AG08395 (cell line): Measurements from ENCODE around the gene HSPA14.
A peak's percentile ranks its signal among the peaks of the same experiment; 100 is the strongest.
"Not testable (repeated sequence)": the region's sequence is repeated elsewhere in the genome, so short reads cannot be mapped to it uniquely, and the experiment has no call there.

Experiments used
- DNase-seq: peaks from one replicate; pipeline ENCODE4 v3.0.0; 2012; ENCODE audit warnings: mixed read lengths, low spot score

HSPA14 gene

GRCh38 chr10:14837757-14838581 is at the start of gene HSPA14, which contains the start of the genes CDNF and MSANTD7:
Gene HSPA14, plus strand, starts transcription at chr10:14838306. Its CDS starts 97 bp downstream, at chr10:14838403.
Gene CDNF, minus strand, starts transcription at chr10:14838037. Its CDS starts 91 bp downstream, at chr10:14837946.
Gene MSANTD7, plus strand, starts transcription at chr10:14838306. Its CDS starts 3,979 bp downstream, at chr10:14842285.
- peak; percentile 100 for DNase-seq

GRCh38 chr10:14798636-14799035 is 39.5 kb upstream of the HSPA14 start:
- DNase-seq, result no peak

- no peak for DNase-seq
These were observed 37.7 kb upstream of the HSPA14 start for GRCh38 chr10:14800397-14800796.

- DNase-seq, result no peak
These were observed 36.4 kb upstream of the HSPA14 start for GRCh38 chr10:14801723-14802122.

GRCh38 chr10:14803827-14804226 is 34.3 kb upstream of the HSPA14 start:
- no peak for DNase-seq

- DNase-seq, result no peak
These were observed 31.8 kb upstream of the HSPA14 start for GRCh38 chr10:14806318-14806717.

GRCh38 chr10:14810969-14811953 is 26.8 kb upstream of the HSPA14 start:
- no peak for DNase-seq

- no peak for DNase-seq
These were observed 25.8 kb upstream of the HSPA14 start for GRCh38 chr10:14812271-14812670.

- no peak for DNase-seq
These were observed 22.4 kb upstream of the HSPA14 start for GRCh38 chr10:14815681-14816080.

GRCh38 chr10:14816717-14817116 is 21.4 kb upstream of the HSPA14 start:
- not testable (repeated sequence) for DNase-seq

- DNase-seq, result peak; percentile 74
These were observed 17.9 kb upstream of the HSPA14 start for GRCh38 chr10:14820010-14820774.

GRCh38 chr10:14820775-14821154 is 17.3 kb upstream of the HSPA14 start:
- no peak for DNase-seq

- no peak for DNase-seq
These were observed 16.3 kb upstream of the HSPA14 start for GRCh38 chr10:14821635-14822375.

GRCh38 chr10:14822879-14823755 is 15.0 kb upstream of the HSPA14 start:
- DNase-seq, result peak; percentile 66

- DNase-seq, result no peak
These were observed 14.1 kb upstream of the HSPA14 start for GRCh38 chr10:14823966-14824365.

- no peak for DNase-seq
These were observed 11.9 kb upstream of the HSPA14 start for GRCh38 chr10:14826076-14826829.

- DNase-seq, result no peak
These were observed 5.0 kb upstream of the HSPA14 start for GRCh38 chr10:14833106-14833505.

GRCh38 chr10:14836208-14836607 is 1.9 kb upstream of the HSPA14 start:
- DNase-seq, result no peak
